GM08714 (cell line): ENCODE results near the gene SPATA9.

Experiments
- H3K4me3 ChIP-seq: fragments of 200-500 bp; sonication (Bioruptor generic); 2 replicates; pipeline ENCODE4 v1.5.1; 2014; ENCODE audit warnings: mild to moderate bottlenecking, low read length, inconsistent platforms
- ZNF274 ChIP-seq: IDR thresholded peaks from 2 replicates; pipeline ENCODE4 v1.6.1; 2012; ENCODE audit warnings: mild to moderate bottlenecking, low read depth, low read length

Gene SPATA9

GRCh38 chr5:95611396-95611795, 71.4 kb downstream of the SPATA9 start:
- no peak for TF ChIP-seq ZNF274
- no peak overlapping the region for H3K4me3 ChIP-seq

- TF ChIP-seq ZNF274, result no peak
- no peak overlapping the region for H3K4me3 ChIP-seq
Observed at GRCh38 chr5:95610546-95610945, 72.2 kb downstream of the SPATA9 start.

- H3K4me3 ChIP-seq, result no peak overlapping the region
Observed at GRCh38 chr5:95609711-95610110, 73.1 kb downstream of the SPATA9 start.

More at GRCh38 chr5:95609711-95610110, 73.1 kb downstream of the SPATA9 start:
- TF ChIP-seq ZNF274, result no peak
